ENCODE results near the gene CLIP2.

- no peak for TF ChIP-seq CTCF (IDR thresholded peaks at IDR 0.05)
- TF ChIP-seq REST (IDR thresholded peaks at IDR 0.05; ENCODE audit: insufficient read depth in 1 of 2, low read depth in 2 of 2, low read length in 1 of 2): no peak
These were observed 111.4 kb downstream of the CLIP2 start for GRCh38 chr7:74400420-74401136.

Measured in Panc1 (cell line).